Mesenchymal stem cell (in vitro differentiated cells and primary cell): Measurements from ENCODE around the gene PTPN14.
"Not testable (repeated sequence)": the region's sequence is repeated elsewhere in the genome, so short reads cannot be mapped to it uniquely, and the experiment has no call there.

Experiments used
- DNase-seq: peaks from one replicate; pipeline ENCODE4 v3.0.0-alpha.2; 2013
- H2AFZ ChIP-seq: one replicate; pipeline ENCODE4 v1.6.1; 2013; ENCODE audit warnings: low read depth, mild to moderate bottlenecking, control low read depth, inconsistent platforms, low read length, moderate library complexity
- H2AK5ac ChIP-seq: 2 replicates; pipeline ENCODE4 v1.6.1; 2013; ENCODE audit warnings: low read length, moderate library complexity, mild to moderate bottlenecking, inconsistent platforms; ENCODE audit not compliant: severe bottlenecking
- H2BK120ac ChIP-seq: one replicate; pipeline ENCODE4 v1.6.1; 2013; ENCODE audit warnings: low read depth, mild to moderate bottlenecking, inconsistent platforms, low read length, moderate library complexity
- H2BK12ac ChIP-seq, 2 experiments: one replicate each; pipeline ENCODE4 v1.6.1; 2013; ENCODE audit warnings: inconsistent platforms in 2 of 2, low read length in 2 of 2, mild to moderate bottlenecking in 2 of 2, moderate library complexity in 2 of 2, control low read depth in 1 of 2
- H2BK15ac ChIP-seq: one replicate; pipeline ENCODE4 v1.6.1; 2013; ENCODE audit warnings: mild to moderate bottlenecking, low read depth, inconsistent platforms; ENCODE audit not compliant: poor library complexity, severe bottlenecking
- H2BK5ac ChIP-seq: 2 replicates; pipeline ENCODE4 v1.6.1; 2013; ENCODE audit warnings: low read depth, mild to moderate bottlenecking, low read length, control low read depth, inconsistent platforms; ENCODE audit not compliant: poor library complexity, severe bottlenecking
- H3K14ac ChIP-seq, 2 experiments: one replicate each; pipeline ENCODE4 v1.6.1; 2013; ENCODE audit warnings: inconsistent platforms in 2 of 2, low read length in 2 of 2, control low read depth in 1 of 2, mild to moderate bottlenecking in 1 of 2, moderate library complexity in 1 of 2
- H3K18ac ChIP-seq, 2 experiments: one replicate each; pipeline ENCODE4 v1.6.1; 2013; ENCODE audit warnings: inconsistent platforms in 2 of 2, low read length in 2 of 2, control low read depth in 1 of 2, low read depth in 1 of 2, mild to moderate bottlenecking in 1 of 2
- H3K23ac ChIP-seq, 2 experiments: one replicate each; pipeline ENCODE4 v1.6.1; 2013; ENCODE audit warnings: inconsistent platforms in 2 of 2, low read length in 2 of 2, mild to moderate bottlenecking in 2 of 2, moderate library complexity in 2 of 2, control low read depth in 1 of 2
- H3K27ac ChIP-seq: 2 replicates; pipeline ENCODE4 v1.5.1; 2013; ENCODE audit warnings: mild to moderate bottlenecking, moderate library complexity, low read length, control low read depth, inconsistent platforms; ENCODE audit not compliant: poor library complexity, severe bottlenecking
- H3K27me3 ChIP-seq, 2 experiments: 2 replicates each; pipeline versions ENCODE4 v1.6.1 to v1.7.0; 2013; ENCODE audit warnings: low read length in 2 of 2, mild to moderate bottlenecking in 2 of 2, moderate library complexity in 2 of 2, control low read depth in 1 of 2, inconsistent platforms in 1 of 2; ENCODE audit not compliant: control insufficient read depth in 1 of 2, insufficient read depth in 1 of 2
- H3K36me3 ChIP-seq, 2 experiments: 2 replicates each; pipeline versions ENCODE4 v1.6.1 to v1.7.0; 2013; ENCODE audit warnings: low read length in 2 of 2, control low read depth in 1 of 2, inconsistent platforms in 1 of 2, low read depth in 1 of 2, mild to moderate bottlenecking in 1 of 2; ENCODE audit not compliant: insufficient read depth in 2 of 2, control insufficient read depth in 1 of 2
- H3K4ac ChIP-seq, 2 experiments: one replicate each; pipeline ENCODE4 v1.6.1; 2013; ENCODE audit warnings: inconsistent platforms in 2 of 2, low read length in 2 of 2, mild to moderate bottlenecking in 2 of 2, moderate library complexity in 2 of 2, control low read depth in 1 of 2, low read depth in 1 of 2
- H3K4me1 ChIP-seq: 2 replicates; pipeline ENCODE4 v1.6.1; 2013; ENCODE audit warnings: low read depth, low read length, control low read depth; ENCODE audit not compliant: control insufficient read depth, insufficient read depth
- H3K4me2 ChIP-seq: 2 replicates; pipeline ENCODE4 v1.6.1; 2013; ENCODE audit warnings: low read length, mild to moderate bottlenecking, inconsistent platforms; ENCODE audit not compliant: poor library complexity, severe bottlenecking
- H3K4me3 ChIP-seq, 2 experiments: 2 replicates each; pipeline versions ENCODE4 v1.5.1 to v1.7.0; 2013; ENCODE audit warnings: low read length in 2 of 2, mild to moderate bottlenecking in 2 of 2, control low read depth in 1 of 2, low read depth in 1 of 2; ENCODE audit not compliant: insufficient read depth in 1 of 2
- H3K79me1 ChIP-seq: replicated peaks from 2 replicates; pipeline ENCODE4 v1.6.1; 2013; ENCODE audit warnings: mild to moderate bottlenecking, control low read depth, low read length, inconsistent platforms; ENCODE audit not compliant: poor library complexity, severe bottlenecking
- H3K9ac ChIP-seq: 2 replicates; pipeline ENCODE4 v1.7.0; 2013; ENCODE audit warnings: mild to moderate bottlenecking, low read length, moderate library complexity
- H3K9me3 ChIP-seq: 2 replicates; pipeline ENCODE4 v1.7.0; 2013; ENCODE audit warnings: mild to moderate bottlenecking, low read length; ENCODE audit not compliant: control insufficient read depth
- H4K8ac ChIP-seq: one replicate; pipeline ENCODE4 v1.6.1; 2013; ENCODE audit warnings: inconsistent platforms, mild to moderate bottlenecking, low read length, moderate library complexity
- H4K91ac ChIP-seq: one replicate; pipeline ENCODE4 v1.6.1; 2013; ENCODE audit warnings: mild to moderate bottlenecking, low read length, inconsistent platforms
- WGBS: methylation state at CpG from one replicate; pipeline ENCODE4 v1.1.7; 2013; ENCODE audit warnings: mixed read lengths; 5-methylcytosine and 5-hydroxymethylcytosine counted together

The PTPN14 gene

DNA sequence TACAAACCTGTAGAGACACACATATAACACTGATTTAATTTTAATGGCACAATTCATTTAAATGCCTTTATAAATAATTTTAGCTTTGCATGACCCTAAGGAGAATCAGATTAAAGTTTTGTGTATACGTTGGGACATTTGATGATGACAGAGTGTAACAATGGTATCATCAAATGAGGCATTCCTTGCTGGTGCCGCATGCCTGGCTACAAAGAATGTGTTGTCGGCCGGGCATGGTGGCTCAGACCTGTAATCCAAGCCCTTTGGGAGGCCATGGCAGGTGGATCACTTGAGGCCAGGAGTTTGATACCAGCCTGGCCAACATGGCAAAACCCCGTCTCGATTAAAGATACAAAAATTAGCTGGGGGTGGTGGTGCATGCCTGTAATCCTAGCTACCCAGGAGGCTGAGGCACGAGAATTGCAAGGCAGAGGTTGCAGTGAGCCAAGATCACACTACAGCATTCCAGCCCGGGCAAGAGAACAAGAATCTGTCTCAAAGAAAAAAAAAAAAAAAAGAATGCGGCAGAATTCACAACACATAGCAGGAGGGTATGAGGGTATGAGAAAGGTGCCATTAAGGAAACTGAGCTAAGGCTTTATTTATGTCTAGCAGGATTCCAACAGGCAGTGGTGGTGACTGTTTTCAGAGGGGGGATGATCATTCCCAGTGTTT is 58.9 kb downstream of the PTPN14 start:
- Histone ChIP-seq H3K18ac (peak overlapping the region in 1 of 2 experiments; percentile 62), H3K9ac (no peak overlapping the region), H3K14ac (no peak overlapping the region), H2BK15ac (peak overlapping the region; percentile 36), H3K36me3 (peaks cover 0 to 14% of the 10 kb centered on the region in 2 experiments), H3K4me1 (peaks cover 14% of the 10 kb centered on the region), H3K4me2 (no peak overlapping the region), H3K4me3 (peak overlapping the region in 1 of 2 experiments; percentile 15), H2BK5ac (peak overlapping the region; percentile 9), H2AK5ac (peak overlapping the region; percentile 1), H3K4ac (no peak overlapping the region), H2BK12ac (peak overlapping the region in 1 of 2 experiments; percentile 71), H3K79me1 (no peaks in the 10 kb centered on the region), H3K23ac (no peak overlapping the region), H3K9me3 (no peaks in the 10 kb centered on the region), H2BK120ac (no peak overlapping the region), H4K8ac (no peak overlapping the region), H4K91ac (no peak overlapping the region), H3K27me3 (no peaks in the 10 kb centered on the region), H2AFZ (no peak overlapping the region), H3K27ac (peak overlapping the region; percentile 55)
- no peak for DNase-seq
- WGBS, result 96% methylated on average over 9 of the region's 9 CpGs

DNA sequence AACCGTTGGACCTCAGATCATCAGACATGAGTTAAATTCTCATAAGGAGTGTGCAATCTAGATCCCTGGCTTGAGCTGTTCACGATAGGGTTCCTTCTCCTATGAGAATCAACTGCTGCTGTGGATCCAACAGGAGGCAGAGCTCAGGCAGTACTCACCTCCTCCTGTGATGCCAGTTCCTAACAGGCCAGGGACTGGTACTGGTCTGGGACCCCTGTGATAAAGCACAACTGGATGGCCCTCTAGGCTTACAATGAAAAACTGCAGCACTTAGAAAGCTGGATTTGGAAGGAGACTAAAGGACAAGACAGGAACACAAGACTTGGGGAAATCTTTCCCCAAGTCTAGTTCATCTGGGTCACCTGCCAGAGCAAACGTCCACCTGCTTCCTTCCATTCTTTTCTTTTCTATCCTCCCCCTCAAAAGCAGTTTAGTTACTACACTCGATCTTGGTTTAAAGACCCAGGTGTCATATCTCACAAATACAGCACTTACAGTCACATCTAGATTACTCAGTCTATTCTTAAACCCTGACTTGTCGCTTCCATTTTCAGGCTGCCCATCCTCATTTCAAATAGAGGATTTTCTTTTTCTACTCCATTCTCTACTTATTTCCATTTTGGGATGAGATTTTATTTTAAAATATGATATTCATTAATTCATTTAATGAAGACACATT is 59.8 kb downstream of the PTPN14 start:
- Histone ChIP-seq H2BK15ac (no peak overlapping the region), H2BK120ac (no peak overlapping the region), H2AK5ac (peak overlapping the region; percentile 39), H3K4ac (no peak overlapping the region), H4K91ac (no peak overlapping the region), H3K4me2 (no peak overlapping the region), H3K9ac (no peak overlapping the region), H2BK12ac (no peak overlapping the region), H2BK5ac (no peak overlapping the region), H2AFZ (no peak overlapping the region), H3K27ac (peak overlapping the region; percentile 60), H3K4me3 (no peak overlapping the region), H3K18ac (peak overlapping the region in 1 of 2 experiments; percentile 57), H3K36me3 (peaks cover 0 to 14% of the 10 kb centered on the region in 2 experiments), H3K4me1 (peaks cover 16% of the 10 kb centered on the region), H3K14ac (no peak overlapping the region), H4K8ac (no peak overlapping the region), H3K23ac (no peak overlapping the region), H3K27me3 (no peaks in the 10 kb centered on the region), H3K79me1 (no peaks in the 10 kb centered on the region), H3K9me3 (no peaks in the 10 kb centered on the region)
- no peak for DNase-seq
- WGBS, result 93% methylated on average over 5 of the region's 5 CpGs

DNA sequence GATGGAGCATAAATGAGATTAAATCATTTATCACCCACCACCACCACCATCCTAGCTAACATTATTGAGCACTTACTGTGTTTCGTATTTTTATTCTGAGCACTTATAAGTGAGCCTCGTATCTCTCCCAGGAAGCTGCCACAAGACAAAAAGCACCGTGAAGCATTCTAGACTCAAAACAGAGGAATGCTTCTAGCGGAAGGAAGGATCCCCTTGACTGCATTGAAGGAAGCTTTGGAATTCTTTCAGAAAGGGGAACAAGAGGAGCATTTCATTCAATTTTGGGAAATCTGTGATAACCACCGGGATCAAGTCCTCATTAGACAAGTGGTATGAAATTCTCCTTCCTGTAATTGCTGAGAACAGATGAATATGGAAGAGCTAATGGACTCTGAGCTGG is 66.3 kb downstream of the PTPN14 start:
- H2BK5ac ChIP-seq, result no peak overlapping the region
- no peak overlapping the region for H2BK120ac ChIP-seq
- H2BK12ac ChIP-seq, result no peak overlapping the region
- no peaks in the 10 kb centered on the region for H3K27me3 ChIP-seq
- no peak overlapping the region for H2AFZ ChIP-seq
- no peak overlapping the region for H4K8ac ChIP-seq
- H3K14ac ChIP-seq, result no peak overlapping the region
- peak overlapping the region; percentile 73 for H3K27ac ChIP-seq
- H4K91ac ChIP-seq, result no peak overlapping the region
- H2BK15ac ChIP-seq, result no peak overlapping the region
- no peak overlapping the region for H3K4me2 ChIP-seq
- H2AK5ac ChIP-seq, result peak overlapping the region; percentile 31
- no peak overlapping the region for H3K4me3 ChIP-seq
- H3K79me1 ChIP-seq, result no peaks in the 10 kb centered on the region
- no peak overlapping the region for H3K23ac ChIP-seq
- H3K18ac ChIP-seq, result no peak overlapping the region
- H3K4me1 ChIP-seq, result peaks cover 9% of the 10 kb centered on the region
- H3K9ac ChIP-seq, result no peak overlapping the region
- no peak for DNase-seq
- 97% methylated on average over 5 of the region's 5 CpGs for WGBS
- H3K36me3 ChIP-seq, result peaks cover 3 to 16% of the 10 kb centered on the region in 2 experiments
- H3K4ac ChIP-seq, result no peak overlapping the region
- H3K9me3 ChIP-seq, result no peaks in the 10 kb centered on the region

- H3K4me3 ChIP-seq, H2BK15ac ChIP-seq, H3K18ac ChIP-seq, H2BK12ac ChIP-seq, H3K14ac ChIP-seq, H3K23ac ChIP-seq, H3K9ac ChIP-seq, H3K4me1 ChIP-seq, H2BK5ac ChIP-seq, H3K27me3 ChIP-seq, H3K9me3 ChIP-seq, H3K27ac ChIP-seq, H2AFZ ChIP-seq, H2BK120ac ChIP-seq, H3K4me2 ChIP-seq, H4K91ac ChIP-seq, H3K4ac ChIP-seq, H3K79me1 ChIP-seq, DNase-seq: not testable (repeated sequence)
- H4K8ac ChIP-seq, result peak overlapping the region; percentile 60
- peaks cover 0 to 16% of the 10 kb centered on the region in 2 experiments for H3K36me3 ChIP-seq
- 93% methylated on average over 12 of the region's 13 CpGs for WGBS
- peak overlapping the region; percentile 77 for H2AK5ac ChIP-seq
Observed at GRCh38 chr1:214483180-214483579, 68.2 kb downstream of the PTPN14 start.
